H1 (cell line): Measurements from ENCODE around the gene FLG. TPM values are rescaled to one million over a fixed set of nuclear protein-coding genes. Genes with fewer than 3 reads are reported as not detected.

ENCODE experiments used
- HDAC6 ChIP-seq: IDR thresholded peaks from one replicate; pipeline ENCODE4 v1.7.1; 2012; ENCODE audit warnings: low read depth, mild to moderate bottlenecking, inconsistent platforms, low read length, moderate library complexity
- TEAD4 ChIP-seq: IDR thresholded peaks from 2 replicates; pipeline ENCODE4 v1.6.1; 2012; ENCODE audit warnings: low read depth, low read length, inconsistent platforms, mixed read lengths
- polyA plus RNA-seq, 7 experiments: library from polyadenylated mRNA; depleted of rRNA in 3 of 7; stranded (reverse) in 5 of 7; unstranded in 2 of 7; fragments of >200 nt in 5 of 7; fragments of 200-250 nt in 2 of 7; gene quantifications; 1 replicate in 5 of 7; 2 replicates in 1 of 7; 4 replicates in 1 of 7; pipeline versions ENCODE4 v1.2.1 to v1.2.3, GENCODE V29; 2011 to 2013; ENCODE audit warnings: missing spikeins in 2 of 7, mixed read lengths in 2 of 7
- total RNA-seq: library from RNA; stranded (reverse); fragmentation: NEBNext Ultra II Directional; extraction: Animal tissue kit (Norgen Biotek cat#: 25700); gene quantifications from 2 replicates; pipeline ENCODE4 v1.2.1, GENCODE V29; 2021

The FLG gene
- total and polyA plus RNA-seq, 2 of the 8 experiments (the other 6 are each of a cell fraction or from before 2014, with no cell fraction given), result not detected

GRCh38 chr1:152348447-152348846 lies 23.4 kb upstream of the FLG start (continued):
- TF ChIP-seq HDAC6, result no peak
- no peak for TF ChIP-seq TEAD4
